Ectodermal cell (in vitro differentiated cells): Measurements from ENCODE around the gene AMOTL1.

Experiments
- H3K27ac ChIP-seq: 2 replicates; pipeline ENCODE4 v1.7.0; 2013; ENCODE audit warnings: mild to moderate bottlenecking, low read depth, low read length; ENCODE audit not compliant: insufficient read depth, poor library complexity, severe bottlenecking
- H3K27me3 ChIP-seq: 2 replicates; pipeline ENCODE4 v1.7.0; 2013; ENCODE audit warnings: mild to moderate bottlenecking, low read length; ENCODE audit not compliant: insufficient read depth, control insufficient read depth, poor library complexity, severe bottlenecking
- H3K36me3 ChIP-seq: one replicate; pipeline ENCODE4 v1.7.0; 2013; ENCODE audit warnings: low read length; ENCODE audit not compliant: control insufficient read depth, insufficient read depth
- H3K4me1 ChIP-seq: one replicate; pipeline ENCODE4 v1.7.0; 2013; ENCODE audit warnings: low read length; ENCODE audit not compliant: control insufficient read depth, insufficient read depth
- H3K4me3 ChIP-seq: 2 replicates; pipeline ENCODE4 v1.7.0; 2013; ENCODE audit warnings: low read depth, low read length, control low read depth; ENCODE audit not compliant: insufficient read depth
- H3K9me3 ChIP-seq: 2 replicates; pipeline ENCODE4 v1.7.0; 2013; ENCODE audit warnings: mild to moderate bottlenecking, low read length, moderate library complexity; ENCODE audit not compliant: control insufficient read depth
- WGBS, 2 experiments: methylation state at CpG; one replicate each; pipeline ENCODE4 v1.1.7; 2013; ENCODE audit warnings: missing lambda C conversion rate in 2 of 2; 5-methylcytosine and 5-hydroxymethylcytosine counted together

AMOTL1 gene

DNA sequence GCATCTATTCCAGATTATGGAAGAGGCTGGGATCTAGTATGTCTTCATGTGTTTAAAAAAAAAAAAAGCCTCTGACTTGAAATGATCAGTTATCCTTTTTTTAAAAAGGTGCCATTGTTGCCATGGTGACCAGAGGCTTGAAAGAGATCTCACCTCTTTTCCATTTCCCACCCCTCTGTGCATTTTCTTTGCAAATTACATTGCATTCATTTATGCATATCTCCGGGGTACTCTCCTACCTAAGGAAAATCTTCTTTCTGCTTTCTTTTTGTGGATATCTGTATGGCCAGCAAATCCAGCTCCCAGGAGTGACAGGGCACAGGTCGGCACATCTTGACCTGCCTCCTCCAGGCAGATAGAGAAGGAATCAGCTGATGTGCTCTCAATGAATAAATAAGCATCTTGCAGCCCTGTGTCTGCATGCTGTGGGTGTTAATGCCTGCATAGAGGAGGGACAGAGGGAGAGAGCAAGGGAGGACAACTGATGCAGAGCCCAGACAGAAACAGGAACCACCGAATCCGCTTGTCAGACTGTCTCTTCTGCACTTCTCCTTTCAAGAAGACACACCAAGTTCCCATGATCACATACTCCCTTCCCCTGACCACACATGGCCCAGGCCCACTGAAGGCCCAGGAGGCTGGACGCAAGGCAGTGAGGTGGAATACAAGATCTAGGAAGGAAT lies 154.3 kb downstream of the AMOTL1 start:
- Histone ChIP-seq H3K4me1 (peaks cover 8% of the 10 kb centered on the region), H3K36me3 (no peaks in the 10 kb centered on the region), H3K27me3 (no peaks in the 10 kb centered on the region), H3K9me3 (no peaks in the 10 kb centered on the region), H3K4me3 (no peak overlapping the region), H3K27ac (no peak overlapping the region)
- 88 to 91% methylated on average over 5 of the region's 5 CpGs for WGBS, 2 experiments

DNA sequence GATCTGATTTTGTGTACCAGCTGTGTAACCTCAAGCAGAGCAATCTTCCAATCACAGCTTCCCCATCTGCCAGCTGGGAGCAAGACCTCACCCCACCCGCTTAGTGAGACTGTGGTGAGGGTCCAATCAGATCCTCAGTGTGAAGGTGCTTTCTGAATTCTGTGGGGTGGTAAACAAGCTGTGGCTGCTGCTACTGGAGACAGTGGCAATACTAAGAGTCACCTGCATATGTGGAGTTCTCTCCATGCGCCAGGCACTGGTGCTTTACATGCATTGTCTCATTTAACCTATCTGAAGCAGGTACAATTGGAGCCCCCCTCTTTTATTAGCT lies 154.8 kb downstream of the AMOTL1 start:
- Histone ChIP-seq H3K27ac (no peak overlapping the region), H3K36me3 (no peaks in the 10 kb centered on the region), H3K27me3 (no peaks in the 10 kb centered on the region), H3K9me3 (no peaks in the 10 kb centered on the region), H3K4me3 (no peak overlapping the region), H3K4me1 (peaks cover 8% of the 10 kb centered on the region)
- WGBS, 2 experiments, result 88 to 94% methylated on average over 2 of the region's 2 CpGs

DNA sequence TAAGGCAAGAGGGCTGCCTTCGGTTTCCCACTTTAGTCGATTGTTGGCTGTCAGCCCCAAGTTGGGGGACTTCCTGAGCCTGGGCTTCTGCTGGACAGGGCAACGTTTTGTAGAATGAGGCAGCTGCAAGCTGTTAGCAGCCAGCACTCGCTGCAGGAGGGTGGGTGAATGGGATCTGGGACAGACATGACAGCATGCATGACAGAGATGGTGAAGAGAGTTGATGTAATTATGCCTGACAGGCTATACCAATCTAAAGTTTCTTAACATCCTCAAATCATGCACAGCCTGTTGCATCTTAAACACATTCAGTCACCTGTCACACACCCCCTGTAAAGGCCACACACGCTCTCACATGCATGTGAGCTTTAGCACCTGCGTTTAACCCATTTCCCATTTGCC lies 156.0 kb downstream of the AMOTL1 start:
- Histone ChIP-seq H3K9me3 (no peaks in the 10 kb centered on the region), H3K36me3 (no peaks in the 10 kb centered on the region), H3K4me1 (peaks cover 8% of the 10 kb centered on the region), H3K4me3 (no peak overlapping the region), H3K27me3 (no peaks in the 10 kb centered on the region), H3K27ac (no peak overlapping the region)
- WGBS, 2 experiments, result 86 to 89% methylated on average over 5 to 6 of the region's 6 CpGs

DNA sequence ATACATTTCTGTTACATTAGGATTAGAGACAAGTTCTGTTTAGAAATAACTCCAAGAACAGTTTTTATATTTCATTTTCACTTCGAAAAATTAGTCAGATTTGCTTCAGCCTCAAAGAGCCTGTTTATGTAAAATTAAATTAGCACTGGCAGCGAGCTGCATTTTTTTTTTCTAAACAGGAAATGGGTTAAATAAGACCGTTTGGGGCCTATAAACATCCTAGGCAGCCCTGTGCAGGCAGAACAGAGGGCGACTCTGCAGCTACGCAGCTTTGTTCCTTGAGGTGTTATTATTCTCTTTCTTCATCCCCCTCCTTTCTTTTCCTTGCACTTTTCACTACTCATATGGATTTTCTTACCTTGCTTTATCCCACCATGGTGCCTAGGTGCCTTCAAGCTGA lies 156.5 kb downstream of the AMOTL1 start:
- Histone ChIP-seq H3K9me3 (no peaks in the 10 kb centered on the region), H3K27me3 (no peaks in the 10 kb centered on the region)

GRCh38 chr11:94925422-94926270 lies 157.5 kb downstream of the AMOTL1 start:
- Histone ChIP-seq H3K9me3 (no peaks in the 10 kb centered on the region), H3K4me3 (no peak overlapping the region), H3K36me3 (no peaks in the 10 kb centered on the region), H3K27ac (no peak overlapping the region), H3K27me3 (no peaks in the 10 kb centered on the region), H3K4me1 (peaks cover 8% of the 10 kb centered on the region)
- 74 to 78% methylated on average over 6 to 7 of the region's 7 CpGs for WGBS, 2 experiments

More for the DNA sequence above, 156.5 kb downstream of the AMOTL1 start:
- Histone ChIP-seq H3K36me3 (no peaks in the 10 kb centered on the region), H3K4me3 (no peak overlapping the region), H3K27ac (no peak overlapping the region), H3K4me1 (peaks cover 8% of the 10 kb centered on the region)
- 89 to 96% methylated on average over 4 to 5 of the region's 5 CpGs for WGBS, 2 experiments

- no peak overlapping the region for H3K27ac ChIP-seq
Observed at GRCh38 chr11:94926271-94926625, 158.1 kb downstream of the AMOTL1 start.

More at GRCh38 chr11:94926271-94926625, 158.1 kb downstream of the AMOTL1 start:
- H3K9me3 ChIP-seq, result no peaks in the 10 kb centered on the region
- H3K4me3 ChIP-seq, result no peak overlapping the region
- H3K27me3 ChIP-seq, result no peaks in the 10 kb centered on the region
- H3K4me1 ChIP-seq, result peaks cover 8% of the 10 kb centered on the region
- H3K36me3 ChIP-seq, result no peaks in the 10 kb centered on the region
